GM21825 (cell line): ENCODE data around the gene DDX54.
"Not testable (repeated sequence)": the region's sequence is repeated elsewhere in the genome, so short reads cannot be mapped to it uniquely, and the experiment has no call there.

ENCODE experiments used
- ATAC-seq: cut with Tn5 transposase; IDR thresholded peaks from one replicate; pipeline ENCODE4 v1.9.1; 2021; ENCODE audit warnings: mild to moderate bottlenecking, moderate library complexity; ENCODE audit not compliant: unreplicated experiment

Gene DDX54

GRCh38 chr12:113221181-113221996 lies 36.1 kb upstream of the DDX54 start, which contains the start of gene TPCN1:
TSS of gene TPCN1 (plus strand) at chr12:113221464. CDS start at chr12:113226853, 5,389 bp downstream.
- ATAC-seq, result peak; percentile 83

- no peak for ATAC-seq
These were observed 35.4 kb upstream of the DDX54 start for GRCh38 chr12:113220593-113221180.

GRCh38 chr12:113216027-113216426 lies 30.7 kb upstream of the DDX54 start:
- no peak for ATAC-seq

- ATAC-seq, result peak; percentile 47
These were observed 29.7 kb upstream of the DDX54 start for GRCh38 chr12:113214895-113215400.

- no peak for ATAC-seq
These were observed 25.9 kb upstream of the DDX54 start for GRCh38 chr12:113211160-113211559.

- ATAC-seq, result peak; percentile 75
These were observed 23.0 kb upstream of the DDX54 start for GRCh38 chr12:113208041-113208934.

- ATAC-seq, result peak; percentile 5
These were observed 22.3 kb upstream of the DDX54 start for GRCh38 chr12:113207613-113208040.

- ATAC-seq, result not testable (repeated sequence)
These were observed 21.5 kb upstream of the DDX54 start for GRCh38 chr12:113206802-113207201.

- ATAC-seq, result no peak
These were observed 19.5 kb upstream of the DDX54 start for GRCh38 chr12:113204804-113205203.

GRCh38 chr12:113203852-113204760 lies 18.8 kb upstream of the DDX54 start:
- no peak for ATAC-seq

- ATAC-seq, result no peak
These were observed 17.2 kb upstream of the DDX54 start for GRCh38 chr12:113202300-113203075.

GRCh38 chr12:113201187-113202177 lies 16.2 kb upstream of the DDX54 start:
- no peak for ATAC-seq

GRCh38 chr12:113200021-113200797 lies 14.9 kb upstream of the DDX54 start:
- ATAC-seq, result no peak

GRCh38 chr12:113198296-113198695 lies 13.0 kb upstream of the DDX54 start:
- no peak for ATAC-seq

GRCh38 chr12:113197518-113198077 lies 12.3 kb upstream of the DDX54 start:
- no peak for ATAC-seq

GRCh38 chr12:113196990-113197389 lies 11.7 kb upstream of the DDX54 start:
- no peak for ATAC-seq

GRCh38 chr12:113196582-113196981 lies 11.3 kb upstream of the DDX54 start:
- no peak for ATAC-seq
